Esophagus muscularis mucosa (tissue), 4 donors: Measurements from ENCODE around the gene PRSS21. TPM values are rescaled to one million over a fixed set of nuclear protein-coding genes. Genes with fewer than 3 reads are reported as not detected.

Source experiments
- DNase-seq: peaks from one replicate; pipeline ENCODE4 v3.0.0-alpha.2; 2017; ENCODE audit errors: extremely low spot score
- H3K27ac ChIP-seq, 4 donors: fragments of 200-600 bp; sonication (generic); replicated peaks in 1 of 4; 1 replicate in 3 of 4; 2 replicates in 1 of 4; pipeline ENCODE4 v1.5.1; 2016 to 2019; ENCODE audit warnings: mild to moderate bottlenecking in 1 of 4
- H3K27me3 ChIP-seq, 4 donors: fragments of 200-600 bp; sonication (generic); one replicate each; pipeline versions ENCODE4 v1.5.1 to v1.6.0; 2016 to 2019
- H3K36me3 ChIP-seq, 4 donors: fragments of 200-600 bp; sonication (generic); one replicate each; pipeline ENCODE4 v1.5.1; 2016 to 2019
- H3K4me1 ChIP-seq, 4 donors: fragments of 200-600 bp; sonication (generic); one replicate each; pipeline ENCODE4 v1.5.1; 2016 to 2019
- H3K4me3 ChIP-seq, 4 donors: fragments of 200-600 bp; sonication (generic); 1 replicate in 2 of 4; 2 replicates in 2 of 4; pipeline ENCODE4 v1.5.1; 2016 to 2019; ENCODE audit warnings: mild to moderate bottlenecking in 4 of 4, moderate library complexity in 1 of 4
- H3K9me3 ChIP-seq, 4 donors: fragments of 200-600 bp; sonication (generic); 1 replicate in 3 of 4; 2 replicates in 1 of 4; pipeline ENCODE4 v1.5.1; 2016 to 2019
- CTCF ChIP-seq, 3 experiments: fragments of 200-600 bp in 2 of 3; fragments of 450-650 bp in 1 of 3; sonication (generic) in 2 of 3; IDR thresholded peaks; one replicate each; pipeline ENCODE4 v1.5.1; 2017 to 2019; ENCODE audit warnings: antibody characterized with exemption in 3 of 3, mild to moderate bottlenecking in 2 of 3, moderate library complexity in 1 of 3
- EP300 ChIP-seq: sonication (generic); formaldehyde crosslinking; IDR thresholded peaks from one replicate; pipeline ENCODE4 v1.6.1; 2017; ENCODE audit warnings: antibody characterized with exemption
- POLR2A ChIP-seq: fragments of 450-650 bp; IDR thresholded peaks from one replicate; pipeline ENCODE4 v1.6.1; 2017; ENCODE audit warnings: antibody characterized with exemption, moderate library complexity, mild to moderate bottlenecking, low read depth
- POLR2AphosphoS5 ChIP-seq, 2 donors: sonication (generic); formaldehyde crosslinking; IDR thresholded peaks; one replicate each; pipeline ENCODE4 v1.6.1; 2017; ENCODE audit warnings: antibody characterized with exemption in 2 of 2
- WGBS: methylation state at CpG from one replicate; pipeline ENCODE4 v1.1.5; 2018; 5-methylcytosine and 5-hydroxymethylcytosine counted together
- intact Hi-C: fragments of 100-400 bp; cut with DNase I; formaldehyde crosslinking; loops from one replicate; pipeline ENCODE4 v1.15.1; 2023
- total RNA-seq, 4 donors: library from RNA; depleted of rRNA; stranded (reverse); fragments of >200 nt; gene quantifications; one replicate each; pipeline versions ENCODE4 v1.1.0 to v1.2.1, GENCODE V29; 2016

The PRSS21 gene
- total RNA-seq, 4 donors from 2014 or later, result not detected

- intact Hi-C loops, result no loop called here
- Histone ChIP-seq H3K36me3 (no peaks in the 10 kb centered on the region), H3K4me3 (no peak overlapping the region), H3K27me3 (peaks cover 0 to 71% (median 2%) of the 10 kb centered on the region in 4 donors), H3K27ac (no peak overlapping the region), H3K9me3 (no peaks in the 10 kb centered on the region), H3K4me1 (peaks cover 0 to 11% (median 8%) of the 10 kb centered on the region in 4 donors)
- no peak for TF ChIP-seq POLR2A
- 67% methylated on average over 7 of the region's 7 CpGs for WGBS
- no peak for DNase-seq
These were observed 16.7 kb downstream of the PRSS21 start for GRCh38 chr16:2833776-2834175.

GRCh38 chr16:2834968-2835367 lies 17.9 kb downstream of the PRSS21 start:
- H3K27ac ChIP-seq, result no peak overlapping the region
- H3K36me3 ChIP-seq, result no peaks in the 10 kb centered on the region
- TF ChIP-seq CTCF (IDR thresholded peaks at IDR 0.05) (no peak), POLR2A (no peak), EP300 (no peak), POLR2AphosphoS5 (IDR thresholded peaks at IDR 0.05) (no peak)
- WGBS, result 78% methylated on average over 3 of the region's 3 CpGs
- H3K4me1 ChIP-seq, result peaks cover 0 to 9% (median 7%) of the 10 kb centered on the region in 4 donors
- no peak overlapping the region for H3K4me3 ChIP-seq
- H3K9me3 ChIP-seq, result no peaks in the 10 kb centered on the region
- intact Hi-C loops, result no loop called here
- no peak for DNase-seq
- peaks cover 0 to 71% (median 2%) of the 10 kb centered on the region in 4 donors for H3K27me3 ChIP-seq

GRCh38 chr16:2835638-2836493 lies 18.8 kb downstream of the PRSS21 start:
- H3K4me1 ChIP-seq, result peaks cover 0 to 9% (median 5%) of the 10 kb centered on the region in 4 donors
- peak in 1 of 2 donors; percentile 20 for TF ChIP-seq POLR2AphosphoS5 (IDR thresholded peaks at IDR 0.05)
- TF ChIP-seq EP300, result no peak
- no peak for TF ChIP-seq POLR2A
- intact Hi-C loops, result no loop called here
- H3K27ac ChIP-seq, result peak overlapping the region in 1 of 4 donors; percentile 48
- H3K27me3 ChIP-seq, result peaks cover 0 to 71% (median 2%) of the 10 kb centered on the region in 4 donors
- no peak for DNase-seq
- 58% methylated on average over 21 of the region's 22 CpGs for WGBS
- no peak overlapping the region for H3K4me3 ChIP-seq
- H3K9me3 ChIP-seq, result no peaks in the 10 kb centered on the region
- no peaks in the 10 kb centered on the region for H3K36me3 ChIP-seq

- TF ChIP-seq POLR2AphosphoS5 (IDR thresholded peaks at IDR 0.05), result no peak
- no peak for TF ChIP-seq EP300
- TF ChIP-seq CTCF (IDR thresholded peaks at IDR 0.05), result no peak
- no peak for TF ChIP-seq POLR2A
- no peaks in the 10 kb centered on the region for H3K9me3 ChIP-seq
- no peaks in the 10 kb centered on the region for H3K36me3 ChIP-seq
- H3K27ac ChIP-seq, result peak overlapping the region in 1 of 4 donors; percentile 48
- peaks cover 4 to 14% (median 11%) of the 10 kb centered on the region in 4 donors for H3K4me1 ChIP-seq
- H3K27me3 ChIP-seq, result peaks cover 0 to 71% (median 2%) of the 10 kb centered on the region in 4 donors
- intact Hi-C loops, result no loop called here
- no peak overlapping the region for H3K4me3 ChIP-seq
- DNase-seq, result no peak
- WGBS, result 63% methylated on average over 13 of the region's 13 CpGs
These were observed 19.8 kb downstream of the PRSS21 start for GRCh38 chr16:2836646-2837508.

GRCh38 chr16:2838928-2839327 lies 21.9 kb downstream of the PRSS21 start:
- H3K4me1 ChIP-seq, result peaks cover 11 to 23% (median 18%) of the 10 kb centered on the region in 4 donors
- no peak overlapping the region for H3K4me3 ChIP-seq
- intact Hi-C loops, result no loop called here
- no peak for TF ChIP-seq POLR2AphosphoS5 (IDR thresholded peaks at IDR 0.05)
- TF ChIP-seq CTCF (IDR thresholded peaks at IDR 0.05), result peak; percentile 27 to 55 (median 35)
- no peak for TF ChIP-seq POLR2A
- no peak for TF ChIP-seq EP300
- peaks cover 0 to 68% (median 2%) of the 10 kb centered on the region in 4 donors for H3K27me3 ChIP-seq
- WGBS, result 6% methylated on average over 11 of the region's 12 CpGs
- no peak for DNase-seq
- H3K9me3 ChIP-seq, result no peaks in the 10 kb centered on the region
- no peaks in the 10 kb centered on the region for H3K36me3 ChIP-seq
- H3K27ac ChIP-seq, result no peak overlapping the region
